Stimulated activated naive CD4-positive, alpha-beta T cell treated with Interleukin-2 at 50 U/mL for 16 hours (primary cell): ENCODE results near the gene SFTA2.
A peak's percentile ranks its signal among the peaks of the same experiment; 100 is the strongest.
"Not testable (repeated sequence)": the region's sequence is repeated elsewhere in the genome, so short reads cannot be mapped to it uniquely, and the experiment has no call there.

Source experiments
- DNase-seq: peaks from one replicate; lab custom pipeline; 2025; lab: John Stamatoyannopoulos, UW

Gene SFTA2

GRCh38 chr6:30942338-30943060, 10.5 kb upstream of the SFTA2 start:
- no peak for DNase-seq

GRCh38 chr6:30940361-30940986, 8.5 kb upstream of the SFTA2 start, which contains the start of gene MUCL3:
MUCL3 (plus strand) TSS chr6:30940973; CDS start chr6:30941000, 27 bp downstream.
- DNase-seq, result no peak

- no peak for DNase-seq
Observed at GRCh38 chr6:30939473-30939872, 7.5 kb upstream of the SFTA2 start.

- DNase-seq, result no peak
Observed at GRCh38 chr6:30938730-30939129, 6.8 kb upstream of the SFTA2 start.

GRCh38 chr6:30937265-30937664, 5.3 kb upstream of the SFTA2 start:
- no peak for DNase-seq

- no peak for DNase-seq
Observed at GRCh38 chr6:30935018-30935417, 3.0 kb upstream of the SFTA2 start.

- no peak for DNase-seq
Observed at GRCh38 chr6:30932665-30933365, 845 bp upstream of the SFTA2 start.

GRCh38 chr6:30931272-30931671, 698 bp downstream of the SFTA2 start:
- DNase-seq, result no peak

- DNase-seq, result no peak
Observed at GRCh38 chr6:30930506-30930905, 1.5 kb downstream of the SFTA2 start.

GRCh38 chr6:30928677-30929076, 3.3 kb downstream of the SFTA2 start:
- no peak for DNase-seq

- DNase-seq, result not testable (repeated sequence)
Observed at GRCh38 chr6:30927080-30927479, 4.9 kb downstream of the SFTA2 start.

- no peak for DNase-seq
Observed at GRCh38 chr6:30926644-30927043, 5.3 kb downstream of the SFTA2 start.

- not testable (repeated sequence) for DNase-seq
Observed at GRCh38 chr6:30924040-30924627, 7.8 kb downstream of the SFTA2 start.

GRCh38 chr6:30922447-30922852, 9.5 kb downstream of the SFTA2 start:
- DNase-seq, result no peak

- no peak for DNase-seq
Observed at GRCh38 chr6:30918670-30919069, 13.3 kb downstream of the SFTA2 start.

GRCh38 chr6:30917487-30917886, 14.5 kb downstream of the SFTA2 start:
- DNase-seq, result no peak

GRCh38 chr6:30917041-30917440, 14.9 kb downstream of the SFTA2 start:
- no peak for DNase-seq

GRCh38 chr6:30915591-30915946, 16.4 kb downstream of the SFTA2 start:
- DNase-seq, result no peak

GRCh38 chr6:30914854-30915590, 16.9 kb downstream of the SFTA2 start:
- DNase-seq, result no peak

- peak; percentile 76 for DNase-seq
Observed at GRCh38 chr6:30914076-30914853, 17.7 kb downstream of the SFTA2 start, which contains the start of gene VARS2. VARS2 (plus strand) TSS chr6:30914238; CDS start chr6:30914837, 599 bp downstream.

- DNase-seq, result no peak
Observed at GRCh38 chr6:30913721-30914075, 18.3 kb downstream of the SFTA2 start.
